Left cardiac atrium (tissue), 4 donors: ENCODE measurements around the gene SF3B3. TPM values are rescaled to one million over a fixed set of nuclear protein-coding genes. Genes with fewer than 3 reads are reported as not detected.
"Not testable (repeated sequence)": the region's sequence is repeated elsewhere in the genome, so short reads cannot be mapped to it uniquely, and the experiment has no call there.

ENCODE experiments used
- ATAC-seq, 2 donors: fragments of 200-7000 bp; cut with Tn5 transposase; one replicate each; pipeline ENCODE4 v1.9.1; 2020; ENCODE audit warnings: mild to moderate bottlenecking in 2 of 2, moderate library complexity in 2 of 2
- DNase-seq: peaks from one replicate; pipeline ENCODE4 v3.0.0-alpha.2; 2020
- intact Hi-C, 2 donors: fragments of 100-400 bp; cut with DNase I; formaldehyde crosslinking; loops; one replicate each; pipeline versions ENCODE4 v1.14.1 to v1.15.1; 2022 to 2023
- total RNA-seq, 2 donors: library from RNA; stranded (reverse); fragmentation: NEBNext Ultra II Directional; extraction: Animal tissue kit (Norgen Biotek cat#: 25700); gene quantifications; one replicate each; pipeline ENCODE4 v1.2.1, GENCODE V29; 2021
- donor health status: DM: no; HTN: yes; CAD: no.
- donor health status: DM: no; HTN: yes; CAD: no; lungs with severe emphysema.
- donor health status: DM: yes; HTN: yes; CAD: no.
- donor health status: Dilated cardiomyopathy.

Gene SF3B3
- total RNA-seq, 2 donors from 2014 or later = 119 to 165 TPM

- DNase-seq = no peak
- no peak for ATAC-seq
- intact Hi-C loops = no loop called here
Observed at GRCh38 chr16:70496513-70496912, 27.1 kb upstream of the SF3B3 start.

- no peak for ATAC-seq
- DNase-seq = no peak
- intact Hi-C loops = no loop called here
Observed at GRCh38 chr16:70508752-70509151, 14.9 kb upstream of the SF3B3 start.

- ATAC-seq (no peak), DNase-seq (no peak)
- intact Hi-C loops = no loop called here
Observed at GRCh38 chr16:70510216-70510615, 13.4 kb upstream of the SF3B3 start.

- ATAC-seq (no peak), DNase-seq (no peak)
- intact Hi-C loops = no loop called here
Observed at GRCh38 chr16:70511833-70512232, 11.8 kb upstream of the SF3B3 start.

- intact Hi-C loops = no loop called here
- ATAC-seq (no peak), DNase-seq (no peak)
Observed at GRCh38 chr16:70512456-70512855, 11.2 kb upstream of the SF3B3 start.

GRCh38 chr16:70520612-70521297 lies 2.9 kb upstream of the SF3B3 start:
- ATAC-seq (no peak), DNase-seq (no peak)
- intact Hi-C loops = no loop called here

GRCh38 chr16:70522216-70523075 lies 1.2 kb upstream of the SF3B3 start:
- intact Hi-C loops = no loop called here
- ATAC-seq = no peak
- DNase-seq = no peak

- peak; percentile 91 to 92 for ATAC-seq
- DNase-seq = peak; percentile 91
- intact Hi-C loops = no loop called here
Observed at GRCh38 chr16:70523076-70523742, 407 bp upstream of the SF3B3 start, which contains the start of gene COG4. Gene COG4, minus strand, starts transcription at chr16:70523554. Its CDS starts 11 bp downstream, at chr16:70523543.

- DNase-seq, intact Hi-C loops: not testable (repeated sequence)
- ATAC-seq = peak; percentile 8 to 22
Observed at GRCh38 chr16:70524399-70524825, 796 bp downstream of the SF3B3 start.

- ATAC-seq (no peak), DNase-seq (no peak)
- intact Hi-C loops = loop anchor here in 1 of 2 donors (5.0 kb wide), 1 partner anchor 46 kb away; no protein-coding TSS in a partner anchor
Observed at GRCh38 chr16:70526403-70526802, 2.8 kb downstream of the SF3B3 start.

GRCh38 chr16:70527315-70527996 lies 3.8 kb downstream of the SF3B3 start:
- intact Hi-C loops = loop anchor here in 1 of 2 donors (5.0 kb wide), 1 partner anchor 45 kb away; no protein-coding TSS in a partner anchor
- no peak for DNase-seq

GRCh38 chr16:70529051-70529777 lies 5.6 kb downstream of the SF3B3 start:
- no peak for DNase-seq
- ATAC-seq = peak in 1 of 2 donors; percentile 30
- intact Hi-C loops = loop anchor here in 1 of 2 donors (5.0 kb wide), 1 partner anchor 43 kb away; no protein-coding TSS in a partner anchor

More at GRCh38 chr16:70527315-70527996, 3.8 kb downstream of the SF3B3 start:
- no peak for ATAC-seq

GRCh38 chr16:70529954-70530353 lies 6.3 kb downstream of the SF3B3 start:
- intact Hi-C loops = loop anchor here in 1 of 2 donors (5.0 kb wide), 2 partner anchors 42 to 122 kb away; no protein-coding TSS in a partner anchor
- ATAC-seq, DNase-seq: not testable (repeated sequence)

- DNase-seq = no peak
- intact Hi-C loops = loop anchor here in 1 of 2 donors (5.0 kb wide), 1 partner anchor 117 kb away; no protein-coding TSS in a partner anchor
Observed at GRCh38 chr16:70534971-70535370, 11.4 kb downstream of the SF3B3 start.

GRCh38 chr16:70540994-70541393 lies 17.4 kb downstream of the SF3B3 start:
- intact Hi-C loops = no loop called here
- no peak for DNase-seq

More at GRCh38 chr16:70534971-70535370, 11.4 kb downstream of the SF3B3 start:
- no peak for ATAC-seq

GRCh38 chr16:70544548-70544947 lies 20.9 kb downstream of the SF3B3 start:
- no peak for DNase-seq
- no peak for ATAC-seq
- intact Hi-C loops = no loop called here

More at GRCh38 chr16:70540994-70541393, 17.4 kb downstream of the SF3B3 start:
- no peak for ATAC-seq

GRCh38 chr16:70548936-70549335 lies 25.3 kb downstream of the SF3B3 start:
- intact Hi-C loops = no loop called here
- ATAC-seq (no peak), DNase-seq (no peak)

- ATAC-seq (no peak), DNase-seq (no peak)
- intact Hi-C loops = loop anchor here in 1 of 2 donors (10.0 kb wide), 1 partner anchor 195 kb away; no protein-coding TSS in a partner anchor
Observed at GRCh38 chr16:70550082-70550481, 26.5 kb downstream of the SF3B3 start.
